ENCODE results near the gene SLC37A1.

SLC37A1 gene

DNA sequence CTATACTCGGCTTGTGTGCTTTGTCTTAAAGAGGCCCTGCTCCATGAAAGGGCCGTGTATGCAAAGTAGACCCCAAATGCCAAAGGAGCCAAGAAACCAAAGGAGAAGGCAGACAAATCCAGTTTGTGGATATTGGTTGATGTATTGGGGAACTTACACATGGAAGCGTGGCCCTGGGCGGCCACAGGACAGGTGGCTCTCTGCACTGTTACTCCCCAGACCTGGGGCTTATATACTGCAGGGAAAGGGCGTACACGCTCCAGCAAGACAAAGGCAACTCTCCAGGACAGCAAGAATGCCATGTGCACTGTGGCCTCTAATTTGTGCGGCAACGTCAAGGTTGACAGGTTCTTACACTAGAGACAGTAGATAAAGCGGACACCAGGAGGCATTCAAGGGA is 42.4 kb upstream of the SLC37A1 start:
- H3K27ac ChIP-seq = no peak overlapping the region
- H3K79me2 ChIP-seq = no peaks in the 10 kb centered on the region
- H2AFZ ChIP-seq = no peak overlapping the region
- H3K4me1 ChIP-seq = no peaks in the 10 kb centered on the region
- H3K27me3 ChIP-seq (ENCODE audit: control insufficient read depth, insufficient read depth, low read length) = no peaks in the 10 kb centered on the region
- H3K9me3 ChIP-seq (ENCODE audit: control insufficient read depth, low read length) = no peaks in the 10 kb centered on the region
- no peak overlapping the region for H3K4me2 ChIP-seq (ENCODE audit: low read length)
- TF ChIP-seq, protein P1, sequence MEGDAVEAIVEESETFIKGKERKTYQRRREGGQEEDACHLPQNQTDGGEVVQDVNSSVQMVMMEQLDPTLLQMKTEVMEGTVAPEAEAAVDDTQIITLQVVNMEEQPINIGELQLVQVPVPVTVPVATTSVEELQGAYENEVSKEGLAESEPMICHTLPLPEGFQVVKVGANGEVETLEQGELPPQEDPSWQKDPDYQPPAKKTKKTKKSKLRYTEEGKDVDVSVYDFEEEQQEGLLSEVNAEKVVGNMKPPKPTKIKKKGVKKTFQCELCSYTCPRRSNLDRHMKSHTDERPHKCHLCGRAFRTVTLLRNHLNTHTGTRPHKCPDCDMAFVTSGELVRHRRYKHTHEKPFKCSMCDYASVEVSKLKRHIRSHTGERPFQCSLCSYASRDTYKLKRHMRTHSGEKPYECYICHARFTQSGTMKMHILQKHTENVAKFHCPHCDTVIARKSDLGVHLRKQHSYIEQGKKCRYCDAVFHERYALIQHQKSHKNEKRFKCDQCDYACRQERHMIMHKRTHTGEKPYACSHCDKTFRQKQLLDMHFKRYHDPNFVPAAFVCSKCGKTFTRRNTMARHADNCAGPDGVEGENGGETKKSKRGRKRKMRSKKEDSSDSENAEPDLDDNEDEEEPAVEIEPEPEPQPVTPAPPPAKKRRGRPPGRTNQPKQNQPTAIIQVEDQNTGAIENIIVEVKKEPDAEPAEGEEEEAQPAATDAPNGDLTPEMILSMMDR (IDR thresholded peaks at IDR 0.05) = no peak
- H3K4me3 ChIP-seq (ENCODE audit: low read depth, low read length) = no peak overlapping the region
- no peak overlapping the region for H3K9ac ChIP-seq
- H3K36me3 ChIP-seq (ENCODE audit: control insufficient read depth, insufficient read depth, low read length) = no peaks in the 10 kb centered on the region

DNA sequence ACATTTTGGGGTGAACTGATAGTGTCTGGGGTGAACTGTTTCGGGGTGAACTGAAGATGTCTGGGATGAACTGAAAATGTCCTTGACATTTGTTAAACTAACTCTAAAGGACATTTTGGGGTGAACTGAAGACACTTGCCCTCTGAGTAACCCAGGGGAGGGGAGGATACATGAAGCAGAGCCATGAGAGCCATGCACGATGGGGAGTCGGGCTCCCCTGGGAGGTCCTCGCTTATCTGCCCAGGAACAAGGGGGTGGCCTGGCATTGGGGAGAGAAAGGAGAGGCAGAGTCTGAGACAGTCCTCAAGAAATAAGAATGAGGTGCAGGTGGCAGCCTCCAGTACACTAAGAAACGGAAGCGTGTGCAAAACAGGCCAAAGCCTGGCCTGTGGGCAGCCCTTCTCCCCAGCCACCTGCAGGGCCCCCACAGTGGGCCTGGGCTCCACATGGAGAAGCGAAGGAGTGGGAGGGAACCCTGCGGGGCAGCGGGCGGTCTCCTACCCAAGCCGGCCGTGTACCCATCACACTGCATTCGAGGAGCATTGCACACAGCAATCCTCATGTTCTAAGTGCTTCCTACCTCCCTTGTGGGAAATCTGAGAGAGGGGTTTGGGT is 41.8 kb upstream of the SLC37A1 start:
- no peaks in the 10 kb centered on the region for H3K4me1 ChIP-seq
- no peaks in the 10 kb centered on the region for H3K36me3 ChIP-seq (ENCODE audit: control insufficient read depth, insufficient read depth, low read length)
- no peak overlapping the region for H2AFZ ChIP-seq
- no peak overlapping the region for H3K27ac ChIP-seq
- no peak overlapping the region for H3K4me2 ChIP-seq (ENCODE audit: low read length)
- no peak overlapping the region for H3K9ac ChIP-seq
- H3K27me3 ChIP-seq (ENCODE audit: control insufficient read depth, insufficient read depth, low read length) = no peaks in the 10 kb centered on the region
- no peaks in the 10 kb centered on the region for H3K9me3 ChIP-seq (ENCODE audit: control insufficient read depth, low read length)
- no peaks in the 10 kb centered on the region for H3K79me2 ChIP-seq
- H3K4me3 ChIP-seq (ENCODE audit: low read depth, low read length) = no peak overlapping the region
- TF ChIP-seq, protein P1 (IDR thresholded peaks at IDR 0.05) = no peak

DNA sequence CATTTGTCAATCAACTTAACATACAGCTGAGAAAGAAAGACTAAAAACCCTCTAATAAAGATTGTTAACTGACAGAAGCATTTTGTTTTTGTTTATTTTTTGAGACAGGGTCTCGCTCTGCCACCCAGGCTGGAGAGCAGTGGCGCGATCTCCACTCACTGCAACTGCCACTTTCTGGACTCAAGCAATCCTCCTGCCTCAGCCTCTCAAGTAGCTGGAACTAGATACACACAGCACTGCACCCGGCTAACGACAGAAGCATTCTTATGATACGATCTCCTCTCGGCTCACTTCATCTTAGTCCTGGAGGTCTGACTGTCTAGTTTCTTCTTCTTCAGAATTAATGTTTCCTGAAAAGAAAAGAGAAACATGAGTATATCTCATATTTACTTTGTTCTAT is 41.1 kb upstream of the SLC37A1 start:
- no peaks in the 10 kb centered on the region for H3K4me1 ChIP-seq
- H3K27me3 ChIP-seq (ENCODE audit: control insufficient read depth, insufficient read depth, low read length) = no peaks in the 10 kb centered on the region
- H3K36me3 ChIP-seq (ENCODE audit: control insufficient read depth, insufficient read depth, low read length) = no peaks in the 10 kb centered on the region
- no peaks in the 10 kb centered on the region for H3K9me3 ChIP-seq (ENCODE audit: control insufficient read depth, low read length)
- H2AFZ ChIP-seq = no peak overlapping the region
- TF ChIP-seq, protein P1 (IDR thresholded peaks at IDR 0.05) = no peak
- H3K79me2 ChIP-seq = no peaks in the 10 kb centered on the region
- H3K27ac ChIP-seq = no peak overlapping the region
- no peak overlapping the region for H3K4me3 ChIP-seq (ENCODE audit: low read depth, low read length)
- H3K4me2 ChIP-seq (ENCODE audit: low read length) = no peak overlapping the region
- no peak overlapping the region for H3K9ac ChIP-seq

DNA sequence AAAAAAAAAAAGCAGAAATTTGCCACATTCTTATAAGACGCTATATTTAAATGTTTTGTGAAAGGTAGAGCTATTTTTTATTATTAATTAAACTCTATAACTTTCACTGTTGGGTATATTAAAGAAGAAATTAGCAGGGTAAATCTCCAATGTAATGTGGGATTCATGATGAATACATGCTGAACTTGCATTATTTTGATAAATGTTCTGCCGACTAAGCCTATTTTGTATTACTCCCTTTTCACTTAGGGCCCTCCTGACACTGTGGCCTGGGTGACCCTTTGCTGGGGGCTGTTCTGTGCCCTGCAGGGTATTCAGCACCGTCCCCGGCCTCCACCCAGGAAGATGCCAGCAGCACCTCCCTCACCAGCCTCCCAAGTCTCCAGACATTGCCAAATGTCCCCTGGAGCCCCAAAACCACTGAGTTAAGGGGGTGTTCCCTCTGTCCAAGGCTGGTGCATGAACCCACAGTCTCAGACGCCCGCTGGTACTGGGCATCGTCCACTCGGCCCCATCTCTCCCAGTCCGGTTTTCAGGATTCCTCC is 40.1 kb upstream of the SLC37A1 start:
- Histone ChIP-seq H3K27me3 (ENCODE audit: control insufficient read depth, insufficient read depth, low read length) (no peaks in the 10 kb centered on the region), H2AFZ (no peak overlapping the region), H3K27ac (no peak overlapping the region), H3K79me2 (no peaks in the 10 kb centered on the region), H3K36me3 (ENCODE audit: control insufficient read depth, insufficient read depth, low read length) (no peaks in the 10 kb centered on the region), H3K4me1 (no peaks in the 10 kb centered on the region), H3K4me2 (ENCODE audit: low read length) (no peak overlapping the region), H3K9ac (no peak overlapping the region), H3K4me3 (ENCODE audit: low read depth, low read length) (no peak overlapping the region), H3K9me3 (ENCODE audit: control insufficient read depth, low read length) (no peaks in the 10 kb centered on the region)
- TF ChIP-seq, protein P1 (IDR thresholded peaks at IDR 0.05) = no peak
